GM21367 (cell line): ENCODE results near the gene CACNA1B.
"Not testable (repeated sequence)": the region's sequence is repeated elsewhere in the genome, so short reads cannot be mapped to it uniquely, and the experiment has no call there.

Experiments used
- ATAC-seq: cut with Tn5 transposase; IDR thresholded peaks from one replicate; pipeline ENCODE4 v1.9.1; 2021; ENCODE audit not compliant: unreplicated experiment

The CACNA1B gene

GRCh38 chr9:138126858-138127584 lies 249.4 kb downstream of the CACNA1B start:
- not testable (repeated sequence) for ATAC-seq

- ATAC-seq = not testable (repeated sequence)
Observed at GRCh38 chr9:138128027-138128426, 250.4 kb downstream of the CACNA1B start.

- ATAC-seq = not testable (repeated sequence)
Observed at GRCh38 chr9:138129318-138129717, 251.7 kb downstream of the CACNA1B start.

- ATAC-seq = not testable (repeated sequence)
Observed at GRCh38 chr9:138132946-138133705, 255.5 kb downstream of the CACNA1B start.

- ATAC-seq = not testable (repeated sequence)
Observed at GRCh38 chr9:138134581-138134980, 257.0 kb downstream of the CACNA1B start.

GRCh38 chr9:138139096-138139495 lies 261.5 kb downstream of the CACNA1B start:
- ATAC-seq = not testable (repeated sequence)

- ATAC-seq = not testable (repeated sequence)
Observed at GRCh38 chr9:138140980-138141379, 263.4 kb downstream of the CACNA1B start.

- ATAC-seq = not testable (repeated sequence)
Observed at GRCh38 chr9:138142528-138143244, 265.1 kb downstream of the CACNA1B start.

GRCh38 chr9:138143491-138143890 lies 265.9 kb downstream of the CACNA1B start:
- ATAC-seq = not testable (repeated sequence)

- ATAC-seq = not testable (repeated sequence)
Observed at GRCh38 chr9:138147556-138147955, 270.0 kb downstream of the CACNA1B start.

GRCh38 chr9:138149672-138150656 lies 272.4 kb downstream of the CACNA1B start:
- not testable (repeated sequence) for ATAC-seq

GRCh38 chr9:138155788-138156187 lies 278.2 kb downstream of the CACNA1B start:
- not testable (repeated sequence) for ATAC-seq

GRCh38 chr9:138166793-138167192 lies 289.2 kb downstream of the CACNA1B start:
- not testable (repeated sequence) for ATAC-seq
